H9 (cell line): Measurements from ENCODE around the gene ATRN. TPM values are rescaled to one million over a fixed set of nuclear protein-coding genes. Genes with fewer than 3 reads are reported as not detected.

ENCODE experiments used
- DNase-seq: peaks from one replicate; pipeline ENCODE4 v3.0.0-alpha.2; 2017
- H2AFZ ChIP-seq: one replicate; pipeline ENCODE4 v1.6.1; 2013; ENCODE audit warnings: mild to moderate bottlenecking, low read length, control low read depth, moderate library complexity
- H2AK5ac ChIP-seq: 2 replicates; pipeline ENCODE4 v1.6.1; 2013; ENCODE audit warnings: low read length, control low read depth, mixed read lengths; ENCODE audit not compliant: insufficient read length
- H2BK120ac ChIP-seq: one replicate; pipeline ENCODE4 v1.6.1; 2013; ENCODE audit warnings: low read depth, mild to moderate bottlenecking, low read length, control low read depth, inconsistent platforms; ENCODE audit not compliant: poor library complexity, severe bottlenecking
- H2BK12ac ChIP-seq: 2 replicates; pipeline ENCODE4 v1.6.1; 2013; ENCODE audit warnings: low read length, control low read depth, mixed read lengths, low read depth; ENCODE audit not compliant: insufficient read length
- H2BK15ac ChIP-seq: 2 replicates; pipeline ENCODE4 v1.6.1; 2013; ENCODE audit warnings: low read depth, low read length, control low read depth
- H2BK20ac ChIP-seq: one replicate; pipeline ENCODE4 v1.6.1; 2013; ENCODE audit warnings: low read depth, mild to moderate bottlenecking, low read length, control low read depth, inconsistent platforms; ENCODE audit not compliant: poor library complexity, severe bottlenecking
- H2BK5ac ChIP-seq: 2 replicates; pipeline ENCODE4 v1.6.1; 2013; ENCODE audit warnings: low read length, control low read depth, mixed read lengths; ENCODE audit not compliant: insufficient read length
- H3K14ac ChIP-seq: 2 replicates; pipeline ENCODE4 v1.6.1; 2013; ENCODE audit warnings: low read length, control low read depth; ENCODE audit not compliant: insufficient read depth
- H3K18ac ChIP-seq: 2 replicates; pipeline ENCODE4 v1.6.1; 2013; ENCODE audit warnings: low read depth, mild to moderate bottlenecking, mixed read lengths, low read length, control low read depth; ENCODE audit not compliant: insufficient read length
- H3K23ac ChIP-seq: 2 replicates; pipeline ENCODE4 v1.6.1; 2013; ENCODE audit warnings: low read length, control low read depth, mixed read lengths, low read depth; ENCODE audit not compliant: insufficient read length
- H3K23me2 ChIP-seq: 2 replicates; pipeline ENCODE4 v1.6.1; 2013; ENCODE audit warnings: low read depth, mild to moderate bottlenecking, mixed read lengths, low read length, control low read depth; ENCODE audit not compliant: insufficient read length, poor library complexity, severe bottlenecking
- H3K27ac ChIP-seq: 2 replicates; pipeline ENCODE4 v1.5.1; 2013; ENCODE audit warnings: low read length, control low read depth, mixed read lengths, low read depth; ENCODE audit not compliant: insufficient read length
- H3K27me3 ChIP-seq: 2 replicates; pipeline ENCODE4 v1.6.1; 2013; ENCODE audit warnings: low read length, control low read depth, inconsistent platforms; ENCODE audit not compliant: insufficient read depth
- H3K4ac ChIP-seq: 2 replicates; pipeline ENCODE4 v1.6.1; 2013; ENCODE audit warnings: low read depth, mild to moderate bottlenecking, control low read depth, inconsistent platforms, low read length, moderate library complexity
- H3K4me1 ChIP-seq: 2 replicates; pipeline ENCODE4 v1.6.1; 2013; ENCODE audit warnings: low read length, control low read depth, inconsistent platforms; ENCODE audit not compliant: insufficient read depth
- H3K4me2 ChIP-seq: 2 replicates; pipeline ENCODE4 v1.6.1; 2013; ENCODE audit warnings: low read length, control low read depth, mixed read lengths; ENCODE audit not compliant: insufficient read length, insufficient read depth
- H3K56ac ChIP-seq: 2 replicates; pipeline ENCODE4 v1.6.1; 2013; ENCODE audit warnings: low read depth, mild to moderate bottlenecking, mixed read lengths, low read length, control low read depth; ENCODE audit not compliant: insufficient read length
- H3K79me1 ChIP-seq: 2 replicates; pipeline ENCODE4 v1.6.1; 2013; ENCODE audit warnings: low read depth, mild to moderate bottlenecking, moderate library complexity, low read length, control low read depth, inconsistent platforms; ENCODE audit not compliant: insufficient read depth, poor library complexity, severe bottlenecking
- H3K79me2 ChIP-seq: 2 replicates; pipeline ENCODE4 v1.6.1; 2013; ENCODE audit warnings: low read length, control low read depth, inconsistent platforms; ENCODE audit not compliant: insufficient read depth
- H3K9ac ChIP-seq: 2 replicates; pipeline ENCODE4 v1.6.1; 2013; ENCODE audit warnings: low read length, control low read depth, mixed read lengths; ENCODE audit not compliant: insufficient read length; ENCODE audit errors: extremely low read depth
- H3K9me3 ChIP-seq: one replicate; pipeline ENCODE4 v1.6.1; 2013; ENCODE audit warnings: low read depth, low read length, inconsistent platforms; ENCODE audit not compliant: control insufficient read depth
- H3T11ph ChIP-seq: one replicate; pipeline ENCODE4 v1.6.1; 2013; ENCODE audit warnings: mild to moderate bottlenecking, low read length, control low read depth, inconsistent platforms
- H4K20me1 ChIP-seq: one replicate; pipeline ENCODE4 v1.6.1; 2013; ENCODE audit not compliant: control insufficient read depth, insufficient read length, insufficient read depth
- H4K5ac ChIP-seq: 2 replicates; pipeline ENCODE4 v1.6.1; 2013; ENCODE audit warnings: low read depth, mild to moderate bottlenecking, mixed read lengths, low read length, control low read depth; ENCODE audit not compliant: insufficient read length
- H4K8ac ChIP-seq: replicated peaks from 2 replicates; pipeline ENCODE4 v1.6.1; 2013; ENCODE audit warnings: low read length, control low read depth, mixed read lengths, low read depth; ENCODE audit not compliant: insufficient read length
- H4K91ac ChIP-seq: 2 replicates; pipeline ENCODE4 v1.6.1; 2013; ENCODE audit warnings: low read depth, mild to moderate bottlenecking, moderate library complexity, mixed read lengths, low read length, control low read depth; ENCODE audit not compliant: insufficient read length
- H3K27ac Mint-ChIP-seq, 3 experiments: 2 replicates in 2 of 3; 3 replicates in 1 of 3; pipeline ENCODE4 v1.8.0; 2020 to 2021; ENCODE audit warnings: mixed read lengths in 3 of 3, mild to moderate bottlenecking in 1 of 3, moderate library complexity in 1 of 3
- H3K27me3 Mint-ChIP-seq: 2 replicates; pipeline ENCODE4 v1.8.0; 2021; ENCODE audit warnings: low read depth, mild to moderate bottlenecking, moderate library complexity, mixed read lengths
- H3K36me3 Mint-ChIP-seq, 3 experiments: 2 replicates in 2 of 3; 3 replicates in 1 of 3; pipeline ENCODE4 v1.8.0; 2020 to 2021; ENCODE audit warnings: low read depth in 3 of 3, mixed read lengths in 3 of 3; ENCODE audit not compliant: insufficient read depth in 1 of 3
- H3K4me1 Mint-ChIP-seq, 2 experiments: 2 replicates each; pipeline ENCODE4 v1.8.0; 2020; ENCODE audit warnings: mixed read lengths in 2 of 2
- H3K4me3 Mint-ChIP-seq, 2 experiments: 2 replicates in 1 of 2; 3 replicates in 1 of 2; pipeline ENCODE4 v1.8.0; 2020 to 2021; ENCODE audit warnings: mild to moderate bottlenecking in 2 of 2, mixed read lengths in 2 of 2, moderate library complexity in 1 of 2
- H3K9me3 Mint-ChIP-seq, 2 experiments: 2 replicates in 1 of 2; 3 replicates in 1 of 2; pipeline ENCODE4 v1.8.0; 2020; ENCODE audit warnings: mild to moderate bottlenecking in 2 of 2, mixed read lengths in 2 of 2, moderate library complexity in 1 of 2
- CTCF ChIP-seq: fragments of 200-600 bp; sonication (generic); conservative IDR thresholded peaks from 3 replicates; pipeline ENCODE4 v1.8.0; 2021; ENCODE audit warnings: antibody characterized with exemption, mild to moderate bottlenecking
- WGBS: extraction: QIAGEN DNeasy Blood & Tissue Kit; methylation state at CpG from one replicate; pipeline ENCODE4 v1.1.7; 2013; ENCODE audit warnings: missing lambda C conversion rate, low lambda C conversion rate, mixed read lengths; ENCODE audit not compliant: insufficient read length; ENCODE audit errors: extremely low coverage; 5-methylcytosine and 5-hydroxymethylcytosine counted together
- total RNA-seq: library from RNA; stranded (reverse); gene quantifications from 2 replicates; pipeline ENCODE4 v1.2.1, GENCODE V29; 2021

The ATRN gene
- total RNA-seq, 1 experiment from 2014 or later, result 23.1 TPM

GRCh38 chr20:3669710-3670367, 199.0 kb downstream of the ATRN start:
- Histone ChIP-seq H2BK12ac (no peak overlapping the region), H3K23me2 (no peaks in the 10 kb centered on the region), H3K23ac (no peak overlapping the region), H3K9me3 (no peaks in the 10 kb centered on the region), H4K20me1 (no peaks in the 10 kb centered on the region), H3K14ac (no peak overlapping the region; the same call in 1 of the 2 replicates), H3K56ac (no peak overlapping the region), H2AFZ (no peak overlapping the region), H3T11ph (no peak overlapping the region), H2BK20ac (no peak overlapping the region), H3K18ac (no peak overlapping the region), H2BK5ac (no peak overlapping the region), H3K9ac (no peak overlapping the region), H2AK5ac (no peak overlapping the region), H3K27ac (no peak overlapping the region), H3K4me2 (no peak overlapping the region), H2BK120ac (no peak overlapping the region), H3K27me3 (0 out of 2 replicates have a peak, but pooled peaks cover 2% of the 10 kb centered on the region), H3K4me1 (no peaks in the 10 kb centered on the region), H4K91ac (no peak overlapping the region), H3K4ac (no peak overlapping the region), H2BK15ac (no peak overlapping the region), H4K8ac (no peak overlapping the region), H4K5ac (no peak overlapping the region), H3K79me2 (no peaks in the 10 kb centered on the region), H3K79me1 (no peaks in the 10 kb centered on the region)
- no peak for DNase-seq
- no peak for TF ChIP-seq CTCF
- Mint-ChIP-seq H3K4me3 (no peak overlapping the region; a peak in 1 of 5 replicates), H3K27me3 (peaks cover 23% of the 10 kb centered on the region), H3K36me3 (0 out of 7 replicates have a peak, but pooled peaks cover 0 to 3% (median 0%) of the 10 kb centered on the region in 3 experiments), H3K9me3 (peaks cover 0 to 4% of the 10 kb centered on the region in 2 experiments; a peak in 1 of 5 replicates), H3K27ac (peak overlapping the region in 2 of 3 experiments; percentile 34 to 76; a peak in 1 of 7 replicates), H3K4me1 (peaks cover 12 to 22% of the 10 kb centered on the region in 2 experiments)
- WGBS, result no CpG with 5 or more reads among the region's 13 CpGs
